IMR-90 (cell line): ENCODE results near the gene RAPGEF2. TPM values are rescaled to one million over a fixed set of nuclear protein-coding genes. Genes with fewer than 3 reads are reported as not detected.

Source experiments
- ATAC-seq: fragments of 200-7000 bp; cut with Tn5 transposase; 2 replicates; pipeline ENCODE4 v1.9.1; 2020; ENCODE audit warnings: low read depth, mild to moderate bottlenecking, moderate library complexity
- BruUV-seq: library from RNA; stranded (reverse); fragments of 400-500 nt; replicated peaks from 2 replicates; lab custom pipeline; 2021; lab: Mats Ljungman, UMichigan
- CTCF ChIA-PET: fragments of 300-600 bp; formaldehyde crosslinking; extraction: SDS; loops from one replicate; lab custom pipeline; 2021; ENCODE audit warnings: antibody characterized with exemption; lab: Yijun Ruan, JAX
- POLR2A ChIA-PET: fragments of 300-600 bp; sonication (Branson Sonifier 250); formaldehyde crosslinking; loops from one replicate; lab custom pipeline; 2022; ENCODE audit warnings: antibody characterized with exemption; ENCODE audit not compliant: unreplicated experiment; lab: Charles Lee
- DNase-seq: peaks from one replicate; pipeline ENCODE4 v3.0.0; 2013
- H2AFZ ChIP-seq: replicated peaks from 2 replicates; pipeline ENCODE3; 2013; ENCODE audit warnings: low read length, mild to moderate bottlenecking; ENCODE audit not compliant: poor library complexity
- H2AK5ac ChIP-seq: 2 replicates; pipeline ENCODE4 v1.6.1; 2013; ENCODE audit warnings: low read depth, low read length, inconsistent platforms
- H2AK9ac ChIP-seq: replicated peaks from 2 replicates; pipeline ENCODE3; 2013; ENCODE audit warnings: mild to moderate bottlenecking, low read depth, low read length, moderate library complexity; ENCODE audit not compliant: poor library complexity
- H2BK120ac ChIP-seq: 2 replicates; pipeline ENCODE4 v1.6.1; 2013; ENCODE audit warnings: low read depth, low read length, inconsistent platforms
- H2BK15ac ChIP-seq: 3 replicates; pipeline ENCODE4 v1.6.1; 2013; ENCODE audit warnings: low read depth, low read length, inconsistent platforms
- H2BK20ac ChIP-seq: 2 replicates; pipeline ENCODE4 v1.6.1; 2013; ENCODE audit warnings: low read depth, mild to moderate bottlenecking, inconsistent platforms, low read length, moderate library complexity
- H2BK5ac ChIP-seq: 2 replicates; pipeline ENCODE4 v1.6.1; 2013; ENCODE audit warnings: mild to moderate bottlenecking, low read depth, low read length, inconsistent platforms; ENCODE audit not compliant: poor library complexity, severe bottlenecking
- H3K14ac ChIP-seq: replicated peaks from 2 replicates; pipeline ENCODE4 v1.6.1; 2013; ENCODE audit warnings: low read depth, low read length, inconsistent platforms
- H3K18ac ChIP-seq: 2 replicates; pipeline ENCODE4 v1.6.1; 2013; ENCODE audit warnings: low read depth, low read length, control low read depth
- H3K23ac ChIP-seq: 2 replicates; pipeline ENCODE4 v1.6.1; 2013; ENCODE audit warnings: low read depth, low read length, inconsistent platforms
- H3K27ac ChIP-seq: 2 replicates; pipeline ENCODE4 v1.5.1; 2013; ENCODE audit warnings: mild to moderate bottlenecking, control low read depth, low read length; ENCODE audit not compliant: insufficient read depth
- H3K27me3 ChIP-seq: 2 replicates; pipeline ENCODE4 v1.6.1; 2013; ENCODE audit warnings: low read length; ENCODE audit not compliant: control insufficient read depth, insufficient read depth
- H3K36me3 ChIP-seq: 2 replicates; pipeline ENCODE4 v1.6.1; 2013; ENCODE audit warnings: low read length, mixed read lengths; ENCODE audit not compliant: control insufficient read depth, insufficient read depth
- H3K4ac ChIP-seq: 2 replicates; pipeline ENCODE4 v1.6.1; 2013; ENCODE audit warnings: low read depth, low read length, inconsistent platforms
- H3K4me1 ChIP-seq: 2 replicates; pipeline ENCODE4 v1.6.1; 2013; ENCODE audit warnings: low read length, mixed read lengths; ENCODE audit not compliant: control insufficient read depth, insufficient read depth
- H3K4me2 ChIP-seq: 2 replicates; pipeline ENCODE4 v1.6.1; 2013; ENCODE audit warnings: low read depth, mild to moderate bottlenecking, control low read depth, low read length, moderate library complexity
- H3K4me3 ChIP-seq: 2 replicates; pipeline ENCODE4 v1.5.1; 2013; ENCODE audit warnings: low read depth, mild to moderate bottlenecking, control low read depth, low read length, moderate library complexity; ENCODE audit not compliant: insufficient read depth
- H3K56ac ChIP-seq: 2 replicates; pipeline ENCODE4 v1.6.1; 2013; ENCODE audit warnings: low read length, inconsistent platforms; ENCODE audit not compliant: insufficient read depth; ENCODE audit errors: extremely low read depth
- H3K79me1 ChIP-seq, 2 experiments: 2 replicates each; pipeline ENCODE4 v1.6.1; 2013; ENCODE audit warnings: low read length in 2 of 2, inconsistent platforms in 1 of 2, low read depth in 1 of 2
- H3K9ac ChIP-seq: 2 replicates; pipeline ENCODE4 v1.6.1; 2013; ENCODE audit warnings: low read depth, low read length, control low read depth
- H3K9me1 ChIP-seq: 2 replicates; pipeline ENCODE4 v1.6.1; 2013; ENCODE audit warnings: low read length, inconsistent platforms; ENCODE audit not compliant: insufficient read depth
- H3K9me3 ChIP-seq: 2 replicates; pipeline ENCODE4 v1.6.1; 2013; ENCODE audit warnings: low read length; ENCODE audit not compliant: control insufficient read depth, insufficient read depth
- H4K20me1 ChIP-seq: 2 replicates; pipeline ENCODE4 v1.6.1; 2013; ENCODE audit warnings: low read length, inconsistent platforms; ENCODE audit not compliant: insufficient read depth
- H4K5ac ChIP-seq: 2 replicates; pipeline ENCODE4 v1.6.1; 2013; ENCODE audit warnings: mild to moderate bottlenecking, low read depth, low read length, control low read depth
- H4K8ac ChIP-seq, 2 experiments: 2 replicates each; pipeline ENCODE4 v1.6.1; 2013; ENCODE audit warnings: low read depth in 2 of 2, low read length in 2 of 2, control low read depth in 1 of 2, inconsistent platforms in 1 of 2
- H4K91ac ChIP-seq: 2 replicates; pipeline ENCODE4 v1.6.1; 2013; ENCODE audit warnings: low read depth, low read length, inconsistent platforms; ENCODE audit not compliant: insufficient read depth
- CEBPB ChIP-seq: IDR thresholded peaks from 2 replicates; pipeline ENCODE4 v1.6.1; 2012; ENCODE audit warnings: low read depth, low read length, improper control_type of control experiment
- MAFK ChIP-seq: IDR thresholded peaks from 2 replicates; pipeline ENCODE4 v1.6.1; 2012; ENCODE audit warnings: low read depth, low read length, improper control_type of control experiment
- RCOR1 ChIP-seq: IDR thresholded peaks from 2 replicates; pipeline ENCODE4 v1.6.1; 2012; ENCODE audit warnings: mild to moderate bottlenecking, low read length, improper control_type of control experiment; ENCODE audit not compliant: insufficient replicate concordance
- WGBS, 2 experiments: methylation state at CpG; one replicate each; pipeline versions ENCODE4 v1.1.5 to v1.1.7; 2013; ENCODE audit warnings: missing lambda C conversion rate in 2 of 2; ENCODE audit not compliant: insufficient read length in 1 of 2; ENCODE audit errors: extremely low coverage in 2 of 2; 5-methylcytosine and 5-hydroxymethylcytosine counted together
- dilution Hi-C: fragments of 300-500 bp; cut with HindIII; formaldehyde crosslinking; loops from one replicate; pipeline ENCODE4 v1.14.3; 2018; ENCODE audit warnings: low sequenced_read_pairs; ENCODE audit not compliant: unreplicated experiment
- in situ Hi-C: fragments of 300-500 bp; cut with MboI; formaldehyde crosslinking; loops from 3 replicates; pipeline ENCODE4 v1.14.3; 2019; ENCODE audit warnings: low sequenced_read_pairs, inconsistent platforms, mixed read lengths
- intact Hi-C: fragments of 100-400 bp; cut with micrococcal nuclease; formaldehyde crosslinking; loops from 2 replicates; pipeline ENCODE4 v1.10.0; 2022
- polyA plus RNA-seq, 3 experiments: library from polyadenylated mRNA; depleted of rRNA; stranded (reverse); fragments of >200 nt; gene quantifications; 2 replicates each; pipeline ENCODE4 v1.2.3, GENCODE V29; 2012; ENCODE audit warnings: low replicate concordance in 1 of 3
- total RNA-seq: library from RNA; depleted of rRNA; stranded (reverse); fragments of >200 nt; gene quantifications from 2 replicates; pipeline ENCODE4 v1.2.3, GENCODE V29; 2012
- TF ChIP-seq, protein P1 (sequence below): conservative IDR thresholded peaks from 2 replicates; pipeline ENCODE4 v1.5.1; 2012; ENCODE audit warnings: mild to moderate bottlenecking, low read depth, low read length, improper control_type of control experiment

The RAPGEF2 gene
- total and polyA plus RNA-seq, 2 of the 4 experiments (the other 2 are of a cell fraction) = 27.6 to 109 TPM

DNA sequence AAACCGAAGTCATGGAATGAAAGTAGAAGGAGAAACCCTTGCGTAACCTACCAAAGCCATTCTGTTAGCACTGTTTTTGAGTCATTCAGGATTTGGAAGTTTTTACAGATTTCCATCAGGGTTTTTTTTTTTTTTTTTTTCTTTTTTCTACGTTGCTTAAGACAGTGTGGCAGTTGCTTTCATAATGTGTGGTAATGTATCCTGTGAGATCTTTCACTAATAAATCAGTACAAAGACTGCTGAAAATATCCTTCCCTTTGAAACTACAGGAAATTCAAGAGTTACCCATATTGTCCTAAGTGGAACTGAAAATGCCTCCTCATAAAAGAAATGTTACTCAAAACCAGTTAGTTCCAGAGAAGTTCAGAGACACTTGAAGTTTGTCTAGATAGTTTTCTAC is 137.8 kb downstream of the RAPGEF2 start:
- in situ Hi-C loops = no loop called here
- CTCF ChIA-PET = no interaction called here
- Histone ChIP-seq H3K36me3 (no peaks in the 10 kb centered on the region; the same call in 1 of the 2 replicates), H4K91ac (no peak overlapping the region), H2AFZ (no peak overlapping the region), H3K9ac (no peak overlapping the region), H3K27ac (no peak overlapping the region; the same call in 1 of the 2 replicates), H3K18ac (0 out of 2 replicates have a peak overlapping the region, but pooled peaks have one; percentile 8), H3K4me1 (no peaks in the 10 kb centered on the region), H3K4me2 (no peak overlapping the region), H4K20me1 (peaks cover 3% of the 10 kb centered on the region), H3K4me3 (no peak overlapping the region), H3K9me1 (0 out of 2 replicates have a peak, but pooled peaks cover 5% of the 10 kb centered on the region), H2BK15ac (no peak overlapping the region), H2AK9ac (no peak overlapping the region), H2BK20ac (no peak overlapping the region), H4K8ac (no peak overlapping the region), H2AK5ac (no peak overlapping the region), H4K5ac (no peak overlapping the region), H2BK120ac (no peak overlapping the region), H3K9me3 (no peaks in the 10 kb centered on the region), H3K79me1 (peaks cover 21 to 33% of the 10 kb centered on the region in 2 experiments), H3K4ac (no peak overlapping the region), H3K56ac (no peak overlapping the region), H3K14ac (no peak overlapping the region), H3K27me3 (no peaks in the 10 kb centered on the region), H3K23ac (no peak overlapping the region), H2BK5ac (no peak overlapping the region)
- POLR2A ChIA-PET = no interaction called here
- ATAC-seq = no peak
- DNase-seq = peak; percentile 60
- intact Hi-C loops = no loop called here
- TF ChIP-seq CEBPB = peak; percentile 85
- no peak for TF ChIP-seq RCOR1
- TF ChIP-seq MAFK = no peak
- TF ChIP-seq, protein P1, sequence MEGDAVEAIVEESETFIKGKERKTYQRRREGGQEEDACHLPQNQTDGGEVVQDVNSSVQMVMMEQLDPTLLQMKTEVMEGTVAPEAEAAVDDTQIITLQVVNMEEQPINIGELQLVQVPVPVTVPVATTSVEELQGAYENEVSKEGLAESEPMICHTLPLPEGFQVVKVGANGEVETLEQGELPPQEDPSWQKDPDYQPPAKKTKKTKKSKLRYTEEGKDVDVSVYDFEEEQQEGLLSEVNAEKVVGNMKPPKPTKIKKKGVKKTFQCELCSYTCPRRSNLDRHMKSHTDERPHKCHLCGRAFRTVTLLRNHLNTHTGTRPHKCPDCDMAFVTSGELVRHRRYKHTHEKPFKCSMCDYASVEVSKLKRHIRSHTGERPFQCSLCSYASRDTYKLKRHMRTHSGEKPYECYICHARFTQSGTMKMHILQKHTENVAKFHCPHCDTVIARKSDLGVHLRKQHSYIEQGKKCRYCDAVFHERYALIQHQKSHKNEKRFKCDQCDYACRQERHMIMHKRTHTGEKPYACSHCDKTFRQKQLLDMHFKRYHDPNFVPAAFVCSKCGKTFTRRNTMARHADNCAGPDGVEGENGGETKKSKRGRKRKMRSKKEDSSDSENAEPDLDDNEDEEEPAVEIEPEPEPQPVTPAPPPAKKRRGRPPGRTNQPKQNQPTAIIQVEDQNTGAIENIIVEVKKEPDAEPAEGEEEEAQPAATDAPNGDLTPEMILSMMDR = no peak
- no CpG with 5 or more reads among the region's 3 CpGs for WGBS, 2 experiments
- dilution Hi-C loops = no loop called here
- BruUV-seq = no TSS peak
